Measurements from ENCODE around the gene ITGB4. TPM values are rescaled to one million over a fixed set of nuclear protein-coding genes. Genes with fewer than 3 reads are reported as not detected.

Gene ITGB4
- total and polyA plus RNA-seq, 10 of the 15 experiments (the other 5 are each of a cell fraction or from before 2014, with no cell fraction given) = 0.06 to 1.6 (median 0.27) TPM; not detected in 2

- TF ChIP-seq NR2F1 (conservative IDR thresholded peaks at IDR 0.05) (no peak), SRF (IDR thresholded peaks at IDR 0.05; ENCODE audit: low read depth in 2 of 2, low read length in 2 of 2) (no peak), ELK1 (IDR thresholded peaks at IDR 0.05; ENCODE audit: low read depth, low read length) (no peak)
Observed at GRCh38 chr17:75697651-75698291, 23.5 kb upstream of the ITGB4 start (continued).

GRCh38 chr17:75698659-75699058, 22.6 kb upstream of the ITGB4 start:
- H3K9ac ChIP-seq (ENCODE audit: control insufficient read depth, insufficient read depth, low read length) = no peak overlapping the region
- no peak overlapping the region for H3K4me2 ChIP-seq (ENCODE audit: control insufficient read depth, insufficient read depth)
- ChIA-PET RAD21 (ENCODE audit: unreplicated experiment) (interaction anchor here (0.6 kb wide), 1 partner anchor 11 kb away, joined by 5 read pairs; no protein-coding TSS in a partner anchor), POLR2A (interaction anchor here (0.6 kb wide), 1 partner anchor 654 kb away, joined by 4 read pairs; no protein-coding TSS in a partner anchor), CTCF (interaction anchor here (0.6 to 1.6 kb wide), 2 partner anchors 49 to 65 kb away, joined by 3 to 7 read pairs; partner anchors contain the start of gene SMIM5), SMC1A (ENCODE audit: uncharacterized antibody, unreplicated experiment) (interaction anchor here (1.3 to 1.4 kb wide), 2 partner anchors 10 to 24 kb away, joined by 3 to 4 read pairs; no protein-coding TSS in a partner anchor)
- no peak overlapping the region for H2AFZ ChIP-seq (ENCODE audit: control insufficient read depth, low read depth, low read length)
- H4K20me1 ChIP-seq (ENCODE audit: control insufficient read depth, insufficient read depth) = no peaks in the 10 kb centered on the region
- no peaks in the 10 kb centered on the region for H3K4me1 ChIP-seq (ENCODE audit: control insufficient read depth, insufficient read depth, low read length)
- BruUV-seq (replicated peaks) = no TSS peak
- no peaks in the 10 kb centered on the region for H3K27me3 ChIP-seq (replicated peaks in 1 of 2; ENCODE audit: control insufficient read depth in 2 of 2, insufficient read depth in 2 of 2, low read length in 1 of 2)
- ATAC-seq = no peak
- no peaks in the 10 kb centered on the region for H3K79me2 ChIP-seq (ENCODE audit: control insufficient read depth, insufficient read depth, low read length)
- intact Hi-C loops (cut with micrococcal nuclease; ENCODE audit: unreplicated experiment) = no loop called here
- WGBS (ENCODE audit: insufficient coverage, insufficient replicate concordance, low lambda C conversion rate, missing lambda C conversion rate) = 82% methylated on average over 3 of the region's 3 CpGs
- H3K36me3 ChIP-seq (ENCODE audit: control insufficient read depth in 2 of 2, insufficient read depth in 2 of 2, low read length in 1 of 2) = peaks cover 29 to 43% of the 10 kb centered on the region in 2 experiments
- no peak for DNase-seq (ENCODE audit: low read depth, low spot score)
- H3K4me3 ChIP-seq = no peak overlapping the region
- peak; percentile 13 for FAIRE-seq
- no peak overlapping the region for H3K27ac ChIP-seq (ENCODE audit: control insufficient read depth, insufficient read depth)
- H3K9me3 ChIP-seq (replicated peaks; ENCODE audit: control insufficient read depth, insufficient read depth, low read length) = no peaks in the 10 kb centered on the region
- in situ Hi-C loops (cut with MboI) = no loop called here
- TF ChIP-seq JUND (IDR thresholded peaks at IDR 0.05; ENCODE audit: low read depth, low read length) (no peak), IKZF1 (conservative IDR thresholded peaks at IDR 0.05) (no peak), POLR2AphosphoS2 (IDR thresholded peaks at IDR 0.05; ENCODE audit: low read depth, low read length) (no peak), IRF5 (IDR thresholded peaks at IDR 0.05; ENCODE audit: borderline replicate concordance) (no peak), CHD2 (IDR thresholded peaks at IDR 0.05; ENCODE audit: borderline replicate concordance, low read depth, low read length) (no peak), RUNX3 (IDR thresholded peaks at IDR 0.05; ENCODE audit: low read length) (no peak), SUPT20H (IDR thresholded peaks at IDR 0.05; ENCODE audit: borderline replicate concordance, control insufficient read depth, low read depth, low read length) (no peak), ZBTB4 (CRISPR knock-in tag; IDR thresholded peaks at IDR 0.05) (no peak), TCF7 (IDR thresholded peaks at IDR 0.05; ENCODE audit: borderline replicate concordance) (no peak), KLF5 (IDR thresholded peaks at IDR 0.05; ENCODE audit: partially characterized antibody) (no peak), WRNIP1 (IDR thresholded peaks at IDR 0.05; ENCODE audit: borderline replicate concordance, low read depth, low read length) (no peak), EED (IDR thresholded peaks at IDR 0.05; ENCODE audit: low read depth) (no peak)
